NT2/D1 (cell line): ENCODE measurements around the gene U2AF1L4.

Experiments used
- SUZ12 ChIP-seq: IDR thresholded peaks from 2 replicates; pipeline ENCODE4 v1.6.1; 2011; ENCODE audit not compliant: insufficient read length, insufficient read depth; ENCODE audit errors: extremely low read depth
- YY1 ChIP-seq: IDR thresholded peaks from 2 replicates; pipeline ENCODE4 v1.6.1; 2011; ENCODE audit not compliant: insufficient read length, insufficient read depth
- ZNF274 ChIP-seq: IDR thresholded peaks from 2 replicates; pipeline ENCODE4 v1.6.1; 2011; ENCODE audit warnings: mild to moderate bottlenecking, low read depth, low read length

GRCh38 chr19:35710784-35711723 is 34.2 kb downstream of the U2AF1L4 start:
- TF ChIP-seq ZNF274 (no peak), YY1 (no peak), SUZ12 (no peak)
